Measurements from ENCODE around the gene TGFBR1.

TGFBR1 gene

DNA sequence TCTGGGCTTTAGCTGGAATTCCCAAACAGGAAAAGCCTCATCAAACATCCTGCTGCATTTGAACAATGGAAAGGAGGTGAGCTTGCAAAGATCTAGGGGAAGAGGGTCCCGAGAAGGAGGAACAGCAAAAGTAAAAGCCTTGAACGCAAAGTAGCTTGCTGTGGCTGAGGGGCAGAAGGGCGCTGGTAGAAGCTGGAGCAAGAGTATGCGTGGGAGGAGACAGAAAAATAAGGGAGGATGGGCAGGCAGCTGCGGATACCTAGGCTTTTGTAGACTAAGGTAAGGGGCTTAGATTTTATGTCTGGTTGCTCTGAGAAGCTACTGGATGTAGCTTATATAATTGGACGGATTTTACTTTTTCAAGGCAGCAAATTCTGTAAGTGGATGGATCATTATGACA, 21.9 kb upstream of the TGFBR1 start:
- TF ChIP-seq, protein P1, sequence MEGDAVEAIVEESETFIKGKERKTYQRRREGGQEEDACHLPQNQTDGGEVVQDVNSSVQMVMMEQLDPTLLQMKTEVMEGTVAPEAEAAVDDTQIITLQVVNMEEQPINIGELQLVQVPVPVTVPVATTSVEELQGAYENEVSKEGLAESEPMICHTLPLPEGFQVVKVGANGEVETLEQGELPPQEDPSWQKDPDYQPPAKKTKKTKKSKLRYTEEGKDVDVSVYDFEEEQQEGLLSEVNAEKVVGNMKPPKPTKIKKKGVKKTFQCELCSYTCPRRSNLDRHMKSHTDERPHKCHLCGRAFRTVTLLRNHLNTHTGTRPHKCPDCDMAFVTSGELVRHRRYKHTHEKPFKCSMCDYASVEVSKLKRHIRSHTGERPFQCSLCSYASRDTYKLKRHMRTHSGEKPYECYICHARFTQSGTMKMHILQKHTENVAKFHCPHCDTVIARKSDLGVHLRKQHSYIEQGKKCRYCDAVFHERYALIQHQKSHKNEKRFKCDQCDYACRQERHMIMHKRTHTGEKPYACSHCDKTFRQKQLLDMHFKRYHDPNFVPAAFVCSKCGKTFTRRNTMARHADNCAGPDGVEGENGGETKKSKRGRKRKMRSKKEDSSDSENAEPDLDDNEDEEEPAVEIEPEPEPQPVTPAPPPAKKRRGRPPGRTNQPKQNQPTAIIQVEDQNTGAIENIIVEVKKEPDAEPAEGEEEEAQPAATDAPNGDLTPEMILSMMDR (IDR thresholded peaks at IDR 0.05; ENCODE audit: low read depth, low read length, missing control alignments) = no peak
- no peak overlapping the region for H3K4me3 ChIP-seq (replicated peaks; ENCODE audit: low read depth, low read length)
- no peak for DNase-seq (ENCODE audit: extremely low read depth, low read depth)

- TF ChIP-seq, protein P1 (IDR thresholded peaks at IDR 0.05; ENCODE audit: low read depth, low read length, missing control alignments) = no peak
- no peak overlapping the region for H3K4me3 ChIP-seq (replicated peaks; ENCODE audit: low read depth, low read length)
- DNase-seq (ENCODE audit: extremely low read depth, low read depth) = no peak
Observed at GRCh38 chr9:99085949-99086948, 18.7 kb upstream of the TGFBR1 start.

GRCh38 chr9:99087462-99087861, 17.5 kb upstream of the TGFBR1 start:
- no peak for DNase-seq (ENCODE audit: extremely low read depth, low read depth)
- no peak overlapping the region for H3K4me3 ChIP-seq (replicated peaks; ENCODE audit: low read depth, low read length)
- TF ChIP-seq, protein P1 (IDR thresholded peaks at IDR 0.05; ENCODE audit: low read depth, low read length, missing control alignments) = no peak

- no peak overlapping the region for H3K4me3 ChIP-seq (replicated peaks; ENCODE audit: low read depth, low read length)
- no peak for DNase-seq (ENCODE audit: extremely low read depth, low read depth)
- TF ChIP-seq, protein P1 (IDR thresholded peaks at IDR 0.05; ENCODE audit: low read depth, low read length, missing control alignments) = no peak
Observed at GRCh38 chr9:99090336-99091130, 14.4 kb upstream of the TGFBR1 start.

- TF ChIP-seq, protein P1 (IDR thresholded peaks at IDR 0.05; ENCODE audit: low read depth, low read length, missing control alignments) = no peak
- H3K4me3 ChIP-seq (replicated peaks; ENCODE audit: low read depth, low read length) = no peak overlapping the region
- no peak for DNase-seq (ENCODE audit: extremely low read depth, low read depth)
Observed at GRCh38 chr9:99092643-99093491, 12.0 kb upstream of the TGFBR1 start.

DNA sequence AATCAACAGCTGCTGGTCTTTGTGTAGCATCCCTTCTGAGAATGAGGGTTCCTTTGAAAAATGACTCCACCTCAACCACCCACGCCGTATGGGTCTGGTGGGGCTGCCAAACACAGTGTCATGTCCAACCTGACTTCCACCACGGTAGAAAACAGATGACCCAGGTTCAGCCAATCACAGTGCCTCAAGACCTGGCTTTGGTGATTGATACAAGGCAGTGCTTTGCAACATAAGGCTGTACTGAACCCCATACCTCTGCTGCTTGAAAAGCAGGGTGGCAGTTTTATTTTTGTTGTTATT, 11.5 kb upstream of the TGFBR1 start:
- H3K4me3 ChIP-seq (replicated peaks; ENCODE audit: low read depth, low read length) = no peak overlapping the region
- TF ChIP-seq, protein P1 (IDR thresholded peaks at IDR 0.05; ENCODE audit: low read depth, low read length, missing control alignments) = no peak
- no peak for DNase-seq (ENCODE audit: extremely low read depth, low read depth)

All from HFF-Myc (cell line).